Hepatocyte (in vitro differentiated cells): ENCODE data around the gene APBB2. TPM values are rescaled to one million over a fixed set of nuclear protein-coding genes. Genes with fewer than 3 reads are reported as not detected.
"Not testable (repeated sequence)": the region's sequence is repeated elsewhere in the genome, so short reads cannot be mapped to it uniquely, and the experiment has no call there.

ENCODE experiments used
- DNase-seq: peaks from one replicate; pipeline ENCODE4 v3.0.0-alpha.2; 2016; ENCODE audit warnings: low spot score
- H2AFZ ChIP-seq: fragments of 200-600 bp; sonication (generic); 2 replicates; pipeline ENCODE4 v1.6.0; 2016; ENCODE audit warnings: antibody characterized with exemption, mild to moderate bottlenecking
- H3K27ac ChIP-seq: fragments of 200-600 bp; sonication (generic); 2 replicates; pipeline ENCODE4 v1.5.1; 2016; ENCODE audit warnings: mild to moderate bottlenecking
- H3K27me3 ChIP-seq: fragments of 200-600 bp; sonication (generic); 2 replicates; pipeline ENCODE4 v1.6.1; 2016
- H3K36me3 ChIP-seq: fragments of 200-600 bp; sonication (generic); replicated peaks from 2 replicates; pipeline ENCODE4 v1.5.1; 2016; ENCODE audit warnings: low read depth; ENCODE audit not compliant: insufficient read depth
- H3K4me1 ChIP-seq: fragments of 200-600 bp; sonication (generic); 2 replicates; pipeline ENCODE4 v1.5.1; 2016; ENCODE audit warnings: mild to moderate bottlenecking, moderate library complexity; ENCODE audit not compliant: insufficient read depth
- H3K4me2 ChIP-seq: fragments of 200-600 bp; sonication (generic); 2 replicates; pipeline ENCODE4 v1.6.0; 2016
- H3K4me3 ChIP-seq: fragments of 200-600 bp; sonication (generic); 2 replicates; pipeline ENCODE4 v1.5.1; 2016; ENCODE audit warnings: mild to moderate bottlenecking
- H3K79me2 ChIP-seq: fragments of 200-600 bp; sonication (generic); 2 replicates; pipeline ENCODE4 v1.6.0; 2017; ENCODE audit warnings: mild to moderate bottlenecking
- H3K9me2 ChIP-seq: fragments of 200-600 bp; sonication (generic); replicated peaks from 2 replicates; pipeline ENCODE4 v1.6.0; 2017; ENCODE audit warnings: mild to moderate bottlenecking; ENCODE audit not compliant: insufficient read depth
- H3K9me3 ChIP-seq: fragments of 200-600 bp; sonication (generic); 2 replicates; pipeline ENCODE4 v1.5.1; 2016; ENCODE audit warnings: low read depth, mild to moderate bottlenecking
- H4K20me1 ChIP-seq: fragments of 200-600 bp; sonication (generic); 2 replicates; pipeline ENCODE4 v1.6.0; 2016; ENCODE audit warnings: mild to moderate bottlenecking; ENCODE audit not compliant: insufficient read depth, poor library complexity, severe bottlenecking
- CTCF ChIP-seq: fragments of 200-600 bp; sonication (generic); IDR thresholded peaks from 2 replicates; pipeline ENCODE4 v1.5.1; 2016; ENCODE audit warnings: antibody characterized with exemption, mild to moderate bottlenecking; ENCODE audit not compliant: poor library complexity
- EZH2 ChIP-seq: fragments of 200-600 bp; sonication (generic); IDR thresholded peaks from 2 replicates; pipeline ENCODE4 v1.6.1; 2016; ENCODE audit warnings: antibody characterized with exemption, mild to moderate bottlenecking, borderline replicate concordance
- EZH2phosphoT487 ChIP-seq: fragments of 200-600 bp; sonication (generic); IDR thresholded peaks from one replicate; pipeline ENCODE4 v1.6.1; 2018; ENCODE audit warnings: antibody characterized with exemption, mild to moderate bottlenecking, low read depth, moderate library complexity; ENCODE audit not compliant: unreplicated experiment, severe bottlenecking
- WGBS: methylation state at CpG from one replicate; pipeline ENCODE4 v1.1.6; 2016; ENCODE audit warnings: low lambda C conversion rate; ENCODE audit errors: missing lambda C conversion rate; 5-methylcytosine and 5-hydroxymethylcytosine counted together
- polyA plus RNA-seq: library from polyadenylated mRNA; unstranded; fragments of >200 nt; fragmentation: Nextera tagmentation; extraction: Ambion mirVana; gene quantifications from 2 replicates; pipeline ENCODE4 v1.2.1, GENCODE V29; 2016
- total RNA-seq: library from RNA; depleted of rRNA; stranded (reverse); fragments of >200 nt; gene quantifications from 2 replicates; pipeline ENCODE4 v1.2.3, GENCODE V29; 2014

APBB2 gene
- total and polyA plus RNA-seq, 2 experiments from 2014 or later: 23.4 to 47.5 TPM

DNA sequence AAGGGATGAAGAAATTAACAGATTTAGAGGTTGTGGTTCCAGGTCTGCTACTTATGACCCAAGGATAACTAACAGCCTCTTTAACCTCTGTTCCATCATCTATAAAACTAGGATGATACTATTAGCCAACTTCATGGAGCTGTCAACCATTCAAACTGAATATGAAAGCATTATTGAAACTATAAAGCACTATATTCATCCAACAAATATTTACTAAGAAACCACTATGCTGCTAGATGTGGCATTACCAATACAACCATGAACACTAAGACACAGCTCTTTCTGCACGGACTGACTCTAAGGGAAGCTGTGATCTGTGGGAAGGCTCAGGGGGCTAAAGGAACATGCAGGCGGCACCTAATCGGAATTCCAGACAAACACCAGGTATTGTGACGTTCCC is 66.0 kb downstream of the APBB2 start:
- peaks cover 33% of the 10 kb centered on the region for H3K4me1 ChIP-seq
- H3K4me3 ChIP-seq: no peak overlapping the region
- 95% methylated on average over 4 of the region's 4 CpGs for WGBS
- DNase-seq: no peak
- no peaks in the 10 kb centered on the region for H4K20me1 ChIP-seq
- no peaks in the 10 kb centered on the region for H3K36me3 ChIP-seq
- TF ChIP-seq EZH2phosphoT487 (no peak), EZH2 (no peak), CTCF (no peak)
- no peak overlapping the region for H3K27ac ChIP-seq
- peaks cover 82% of the 10 kb centered on the region for H3K79me2 ChIP-seq
- H3K27me3 ChIP-seq: no peaks in the 10 kb centered on the region
- no peak overlapping the region for H2AFZ ChIP-seq
- H3K9me2 ChIP-seq: no peaks in the 10 kb centered on the region
- no peak overlapping the region for H3K4me2 ChIP-seq
- no peaks in the 10 kb centered on the region for H3K9me3 ChIP-seq

GRCh38 chr4:41147570-41147969 is 66.8 kb downstream of the APBB2 start:
- H3K4me2 ChIP-seq, H3K27me3 ChIP-seq, DNase-seq, H3K27ac ChIP-seq, H3K9me2 ChIP-seq, H2AFZ ChIP-seq, H3K36me3 ChIP-seq, H3K4me3 ChIP-seq, H3K9me3 ChIP-seq, H4K20me1 ChIP-seq: not testable (repeated sequence)
- WGBS: 98% methylated on average over 3 of the region's 3 CpGs
- H3K4me1 ChIP-seq: peaks cover 39% of the 10 kb centered on the region
- peaks cover 77% of the 10 kb centered on the region for H3K79me2 ChIP-seq

DNA sequence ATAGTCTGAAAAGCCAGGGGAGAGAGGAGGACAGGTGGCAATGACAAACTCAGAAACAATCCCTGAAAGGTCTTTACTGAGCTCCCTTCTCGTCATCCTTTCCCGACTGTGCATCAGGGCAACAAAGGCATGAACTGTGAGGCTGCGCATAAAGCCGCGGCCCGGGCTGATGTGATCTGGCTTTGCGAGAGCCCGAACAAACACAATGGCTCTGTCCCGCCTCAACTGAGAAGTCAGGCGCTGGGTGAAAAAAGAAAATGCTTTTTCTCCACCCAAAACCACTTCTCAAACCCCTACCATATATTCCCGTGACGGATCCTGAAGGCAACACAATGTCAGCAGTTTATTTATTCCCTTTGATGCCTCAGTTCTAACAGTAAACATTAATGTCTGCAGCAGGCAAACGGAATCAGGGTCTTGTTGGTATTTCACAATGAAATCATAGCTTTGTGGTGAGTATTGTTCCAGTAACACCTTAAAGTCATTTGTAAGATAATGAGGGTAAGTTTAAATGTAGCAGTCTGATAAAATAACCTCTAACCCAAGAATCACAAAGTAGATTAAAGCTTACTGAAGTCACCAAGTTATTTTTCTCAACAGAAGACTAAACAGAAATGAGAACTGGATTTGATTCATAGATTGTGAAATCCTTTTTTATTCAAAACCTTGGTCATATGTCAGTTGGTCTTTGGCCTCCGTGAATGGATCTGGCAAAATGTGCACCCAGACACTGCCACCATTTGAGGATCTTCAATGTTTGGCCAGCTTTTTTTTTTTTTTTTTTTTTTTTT is 67.4 kb downstream of the APBB2 start:
- Histone ChIP-seq H3K4me1 (peaks cover 45% of the 10 kb centered on the region), H3K27me3 (no peaks in the 10 kb centered on the region), H4K20me1 (no peaks in the 10 kb centered on the region), H3K4me3 (no peak overlapping the region), H3K9me3 (no peaks in the 10 kb centered on the region), H3K79me2 (peaks cover 76% of the 10 kb centered on the region), H3K27ac (peak overlapping the region; percentile 39), H3K4me2 (peak overlapping the region; percentile 67), H3K36me3 (no peaks in the 10 kb centered on the region), H3K9me2 (no peaks in the 10 kb centered on the region), H2AFZ (peak overlapping the region; percentile 52)
- DNase-seq: peak; percentile 40
- TF ChIP-seq EZH2 (no peak), EZH2phosphoT487 (no peak), CTCF (no peak)
- WGBS: 43% methylated on average over 14 of the region's 14 CpGs

DNA sequence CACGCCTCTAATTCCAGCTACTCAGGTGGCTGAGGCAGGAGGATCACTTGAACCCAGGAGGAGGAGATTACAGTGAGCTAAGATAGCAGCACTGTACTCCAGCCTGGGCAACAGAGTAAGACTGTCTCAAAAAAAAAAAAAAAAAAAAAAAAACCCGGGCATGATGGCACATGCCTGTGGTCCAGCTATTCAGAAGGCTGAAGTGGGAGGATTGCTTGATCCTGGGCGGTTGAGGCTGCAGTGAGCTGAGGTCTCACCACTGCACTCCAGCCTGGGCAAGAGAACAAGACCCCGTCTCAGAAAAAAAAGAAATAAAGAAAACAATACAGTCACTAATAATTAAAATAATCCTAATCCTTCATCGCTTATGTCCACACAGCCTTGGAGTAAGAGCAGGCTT is 68.1 kb downstream of the APBB2 start:
- H3K36me3 ChIP-seq: no peaks in the 10 kb centered on the region
- TF ChIP-seq EZH2phosphoT487 (no peak), CTCF (no peak), EZH2 (no peak)
- peak overlapping the region; percentile 67 for H3K4me2 ChIP-seq
- no peak overlapping the region for H3K4me3 ChIP-seq
- no peaks in the 10 kb centered on the region for H3K27me3 ChIP-seq
- no peak for DNase-seq
- H3K79me2 ChIP-seq: peaks cover 69% of the 10 kb centered on the region
- H2AFZ ChIP-seq: peak overlapping the region; percentile 52
- no peaks in the 10 kb centered on the region for H4K20me1 ChIP-seq
- no peaks in the 10 kb centered on the region for H3K9me2 ChIP-seq
- peak overlapping the region; percentile 88 for H3K27ac ChIP-seq
- H3K9me3 ChIP-seq: no peaks in the 10 kb centered on the region
- over 99% methylated on average over 5 of the region's 5 CpGs for WGBS
- H3K4me1 ChIP-seq: peaks cover 45% of the 10 kb centered on the region
